HG02763 (cell line): ENCODE results near the gene RAB3C.
"Not testable (repeated sequence)": the region's sequence is repeated elsewhere in the genome, so short reads cannot be mapped to it uniquely, and the experiment has no call there.

Experiments
- ATAC-seq: cut with Tn5 transposase; IDR thresholded peaks from one replicate; pipeline ENCODE4 v1.9.1; 2021; ENCODE audit warnings: mild to moderate bottlenecking, moderate library complexity; ENCODE audit not compliant: unreplicated experiment

The RAB3C gene

DNA sequence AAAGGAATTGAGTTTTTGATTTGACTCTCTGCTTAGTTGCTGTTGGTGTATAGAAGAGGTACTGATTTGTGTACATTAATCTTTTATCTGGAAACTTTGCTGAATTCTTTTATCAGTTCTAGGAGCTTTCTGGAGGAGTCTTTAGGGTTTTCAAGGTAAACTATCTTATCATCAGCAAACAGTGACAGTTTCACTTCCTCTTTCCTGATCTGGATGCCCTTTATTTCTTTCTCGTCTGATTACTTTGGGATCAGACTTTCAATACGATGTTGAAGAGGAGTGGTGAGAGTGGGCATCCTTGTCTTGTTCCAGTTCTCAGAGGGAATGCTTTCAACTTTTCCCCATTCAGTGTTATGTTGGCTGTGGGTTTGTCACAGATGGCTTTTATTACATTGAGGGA lies 17.7 kb downstream of the RAB3C start:
- not testable (repeated sequence) for ATAC-seq

- ATAC-seq = not testable (repeated sequence)
Measured at GRCh38 chr5:58602889-58603288, 20.0 kb downstream of the RAB3C start.

DNA sequence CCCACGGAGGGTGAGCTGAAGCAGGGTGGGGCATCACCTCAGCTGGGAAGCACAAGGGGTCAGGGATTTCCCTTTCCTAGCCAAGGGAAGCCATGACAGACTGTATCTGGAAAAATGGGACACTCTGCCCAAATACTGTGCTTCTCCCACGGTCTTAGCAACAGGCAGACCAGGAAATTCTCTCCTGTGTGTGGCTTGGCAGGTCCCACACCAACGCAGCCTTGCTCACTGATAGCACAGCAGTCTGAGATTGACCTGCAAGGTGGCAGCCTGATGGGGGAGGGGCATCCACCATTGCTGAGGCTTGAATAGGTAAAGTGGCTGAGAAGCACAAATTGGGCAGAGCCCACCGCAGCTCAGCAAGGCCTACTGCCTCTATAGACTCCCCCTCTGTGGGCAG lies 23.2 kb downstream of the RAB3C start:
- no peak for ATAC-seq

DNA sequence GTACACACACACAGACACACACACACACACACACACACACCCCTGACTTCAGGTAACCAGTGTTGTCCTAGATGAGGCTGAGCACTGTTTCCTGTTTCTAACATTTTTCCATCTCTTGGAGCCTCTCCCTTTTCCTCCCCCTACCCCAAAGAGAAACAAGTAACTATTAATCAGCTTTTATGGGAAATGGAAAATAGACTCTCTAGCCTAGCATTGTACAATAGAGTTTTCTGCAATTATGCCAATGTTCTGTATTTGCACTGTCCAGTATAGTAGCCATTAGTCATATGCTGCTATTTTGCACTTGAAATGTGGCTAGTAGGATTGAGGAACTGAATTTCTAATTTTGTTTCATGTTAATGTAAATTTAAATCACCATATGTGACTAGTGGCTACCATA lies 33.1 kb downstream of the RAB3C start:
- no peak for ATAC-seq

DNA sequence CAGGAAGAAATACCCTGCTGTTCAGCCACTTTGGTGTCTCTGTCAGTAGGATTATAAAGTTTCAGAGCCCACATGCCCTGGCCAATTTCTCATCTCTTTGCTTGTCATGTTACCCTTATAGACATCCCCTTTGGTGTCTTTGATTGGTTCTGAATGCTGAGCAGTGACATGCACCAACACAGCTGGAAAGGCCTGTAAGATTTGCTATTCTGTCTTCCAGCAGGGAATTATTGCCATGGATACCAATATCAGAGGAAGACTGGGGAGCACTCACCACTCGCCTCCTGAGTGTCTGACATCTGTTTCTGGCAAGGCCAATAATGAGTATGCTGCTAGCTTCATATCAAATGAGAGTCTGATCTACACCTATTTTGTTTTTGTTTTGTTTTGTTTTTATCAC lies 34.4 kb downstream of the RAB3C start:
- ATAC-seq = no peak

DNA sequence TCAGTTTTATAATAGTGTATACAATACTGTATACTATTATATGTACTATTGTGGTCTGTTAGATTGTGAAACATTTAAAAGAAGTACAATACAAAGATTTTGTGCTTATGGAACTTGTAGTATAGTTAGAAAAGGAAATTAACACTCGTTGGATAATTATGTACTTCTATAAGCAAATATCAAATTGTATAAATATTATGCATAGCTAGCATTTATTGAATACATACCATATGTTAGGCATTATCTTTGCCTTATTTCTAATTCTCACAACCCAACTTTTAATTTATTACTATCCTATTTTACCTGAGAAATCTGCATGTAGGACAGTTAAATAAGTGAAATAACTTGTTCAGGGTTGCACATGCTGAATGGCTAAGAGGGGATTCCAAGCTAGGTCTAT lies 37.5 kb downstream of the RAB3C start:
- no peak for ATAC-seq

GRCh38 chr5:58622936-58623871 lies 40.3 kb downstream of the RAB3C start:
- no peak for ATAC-seq

GRCh38 chr5:58628626-58629025 lies 45.8 kb downstream of the RAB3C start:
- ATAC-seq = no peak

GRCh38 chr5:58629271-58630159 lies 46.6 kb downstream of the RAB3C start:
- ATAC-seq = no peak

- no peak for ATAC-seq
Measured at GRCh38 chr5:58631895-58632294, 49.0 kb downstream of the RAB3C start.

DNA sequence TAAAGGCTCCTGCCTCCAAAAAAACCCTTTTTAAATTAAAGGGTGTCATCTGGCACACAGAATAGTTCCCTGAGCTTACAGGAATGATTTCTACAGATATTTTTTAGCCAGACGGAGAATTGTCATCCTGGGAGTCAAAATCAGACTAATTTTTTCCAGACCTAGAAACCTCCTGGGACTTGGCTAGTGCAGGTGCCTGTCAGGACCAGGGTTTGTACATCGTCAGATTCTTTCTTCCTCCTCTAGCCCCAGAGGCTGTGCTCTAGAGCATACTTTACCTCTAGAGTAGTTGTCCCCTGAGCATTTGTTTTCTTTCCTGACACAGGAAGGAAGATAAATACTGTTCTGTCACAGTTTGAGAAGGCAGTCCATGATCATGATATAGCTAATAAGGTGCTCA lies 52.5 kb downstream of the RAB3C start:
- ATAC-seq = no peak

DNA sequence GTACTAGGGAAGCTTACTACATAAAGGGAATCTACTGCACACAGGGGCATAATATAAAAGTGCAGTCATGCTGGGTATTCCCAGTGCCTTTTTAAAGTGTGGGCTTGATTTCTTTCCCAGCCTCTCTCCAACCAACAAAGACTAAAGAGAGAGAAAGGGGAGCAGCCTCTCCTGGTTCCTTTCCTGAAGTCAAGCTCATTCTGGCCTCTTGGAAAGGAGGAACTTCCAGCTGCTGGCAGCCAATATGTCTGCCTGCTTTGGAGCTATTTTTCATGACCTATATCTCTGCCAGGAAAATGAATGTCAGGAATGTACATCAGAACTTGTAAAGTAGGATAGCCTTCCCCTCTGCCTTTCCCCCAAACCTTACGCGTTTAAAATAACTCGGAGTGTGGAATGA lies 57.1 kb downstream of the RAB3C start:
- ATAC-seq = no peak

DNA sequence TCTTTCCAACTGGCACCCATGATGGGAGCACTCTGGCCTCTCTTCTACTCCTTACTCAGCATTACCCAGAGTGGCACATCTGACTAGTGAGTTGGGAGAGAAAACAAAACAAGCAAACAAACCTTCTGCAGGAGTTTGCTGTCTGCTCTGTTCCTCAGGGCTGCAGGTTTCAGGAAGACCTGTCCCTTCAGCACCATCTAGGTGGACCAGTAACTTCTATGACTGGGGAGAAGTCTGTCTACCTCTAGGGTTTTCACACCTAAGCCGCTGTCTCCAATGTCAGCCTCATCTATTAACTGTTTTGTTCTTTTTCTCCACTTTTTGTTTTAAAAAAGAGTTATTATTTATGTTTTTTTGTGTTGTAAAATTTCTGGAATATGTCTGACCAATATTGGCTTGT lies 58.7 kb downstream of the RAB3C start:
- no peak for ATAC-seq

DNA sequence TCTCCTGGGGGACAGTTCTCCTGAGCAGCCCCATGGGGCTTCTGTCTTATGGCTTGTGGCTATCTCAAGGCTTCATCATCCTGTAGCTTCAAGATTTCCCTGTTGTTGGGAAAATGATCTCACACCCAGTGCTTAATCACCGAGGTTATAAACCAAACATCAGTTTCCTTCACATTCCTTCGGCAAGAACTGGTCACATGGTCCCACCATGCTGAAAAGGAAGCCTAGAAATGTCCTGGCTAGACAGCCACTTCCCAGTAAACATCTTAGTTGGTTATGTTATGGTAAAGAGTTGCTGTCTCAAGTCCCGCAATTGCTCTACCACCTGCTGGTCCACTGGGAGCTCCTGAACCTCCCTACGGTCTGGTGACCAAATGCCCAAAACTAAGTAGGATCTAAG lies 66.0 kb downstream of the RAB3C start:
- no peak for ATAC-seq

DNA sequence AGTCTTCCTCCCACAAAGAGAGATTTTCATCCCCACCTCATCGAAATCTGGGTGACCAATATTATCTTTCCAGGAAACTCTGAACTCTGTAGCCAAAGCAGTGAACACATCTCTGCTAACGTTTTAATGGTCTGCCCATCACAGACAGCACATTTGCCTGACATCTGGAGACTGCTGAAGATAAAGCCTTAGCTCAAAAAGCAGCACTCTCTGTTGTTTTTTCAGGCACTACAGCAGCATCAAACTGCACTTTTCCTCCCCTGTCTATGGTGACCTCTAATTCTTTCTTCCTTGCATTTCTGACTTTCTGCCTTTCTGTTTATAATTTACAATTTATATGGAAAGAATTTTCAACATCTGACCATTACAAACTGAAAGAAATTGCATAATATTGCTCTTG lies 66.8 kb downstream of the RAB3C start:
- no peak for ATAC-seq

DNA sequence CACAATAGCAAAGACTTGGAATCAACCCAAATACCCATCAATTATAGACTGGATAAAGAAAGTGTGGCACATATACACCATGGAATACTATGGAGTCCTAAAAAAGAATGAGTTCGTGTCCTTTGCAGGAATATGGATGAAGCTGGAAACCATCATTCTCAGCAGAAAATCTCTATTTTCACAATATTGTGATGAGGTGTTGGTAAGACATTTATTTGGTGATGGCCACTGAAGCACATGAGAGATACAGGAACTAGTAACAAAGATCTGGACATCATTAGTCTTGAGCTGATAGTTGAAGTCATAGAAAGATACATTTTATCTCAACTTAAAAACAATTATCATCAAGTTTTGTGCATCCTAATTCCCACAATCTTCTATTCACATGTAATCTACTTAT lies 70.6 kb downstream of the RAB3C start:
- ATAC-seq = no peak

GRCh38 chr5:58666141-58666540 lies 83.3 kb downstream of the RAB3C start:
- ATAC-seq = no peak

DNA sequence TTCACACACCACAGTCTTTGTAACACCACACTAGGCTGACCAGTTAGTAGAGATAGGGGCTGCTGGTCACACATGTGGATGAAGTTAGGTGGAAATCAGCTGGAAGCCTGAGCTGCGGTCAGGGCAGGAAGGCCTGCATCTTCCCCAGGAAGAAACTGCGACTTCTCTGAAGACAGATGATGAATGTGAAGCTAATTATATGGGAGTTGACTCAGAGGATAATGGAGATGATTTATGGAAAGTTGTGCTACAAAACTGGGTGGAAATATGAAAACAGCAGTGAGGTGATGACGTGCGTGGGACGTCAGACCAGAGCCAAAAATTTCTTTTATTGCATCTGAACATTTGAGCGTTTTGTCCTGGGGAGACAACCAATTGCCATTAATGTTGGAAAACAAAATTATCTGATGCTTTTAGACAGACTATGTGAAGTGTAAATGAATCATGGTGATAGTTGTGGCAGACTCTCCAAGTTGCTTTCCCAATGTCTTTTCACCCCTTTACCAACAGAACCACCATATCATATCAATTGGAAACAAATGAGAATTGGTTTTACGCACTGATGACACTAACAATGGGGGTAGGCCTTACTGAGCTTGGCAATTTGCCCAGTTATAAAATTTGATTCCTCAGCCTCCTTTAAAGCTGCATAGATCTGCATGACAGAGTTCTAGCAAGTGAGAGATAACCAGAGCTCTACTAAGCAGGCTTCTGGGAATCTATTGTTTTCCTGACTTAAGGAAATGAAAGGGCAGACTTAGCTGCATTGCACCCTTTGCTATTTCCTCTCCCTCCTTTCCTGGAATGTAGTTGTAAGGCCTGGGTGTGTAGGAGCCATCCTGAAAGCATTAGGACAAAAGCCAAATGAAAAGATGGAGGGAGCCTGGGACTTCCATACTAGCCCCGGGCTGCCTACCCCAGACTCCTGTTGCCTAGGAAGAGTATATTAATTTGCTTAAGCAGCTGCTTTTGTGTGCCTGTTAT lies 84.0 kb downstream of the RAB3C start:
- no peak for ATAC-seq

DNA sequence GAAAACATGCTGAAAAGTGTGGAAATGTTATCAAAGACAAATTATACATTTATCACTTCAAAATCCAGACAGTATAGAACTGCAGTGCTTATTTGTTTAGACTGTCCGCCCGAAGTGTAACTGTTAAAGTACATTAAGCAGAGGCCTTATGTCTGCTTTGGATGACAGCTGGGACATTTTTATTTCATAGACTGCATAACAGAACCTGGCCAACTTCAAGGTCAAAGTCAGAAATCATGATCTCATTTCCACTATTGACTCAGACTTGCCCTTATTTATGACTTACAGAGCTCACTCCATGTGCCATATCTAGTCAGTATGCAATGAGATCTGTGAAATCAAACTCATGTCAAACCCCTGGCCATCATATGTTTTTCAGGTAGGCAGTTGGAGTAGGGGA lies 87.7 kb downstream of the RAB3C start:
- no peak for ATAC-seq

- no peak for ATAC-seq
Measured at GRCh38 chr5:58671155-58671554, 88.3 kb downstream of the RAB3C start.

DNA sequence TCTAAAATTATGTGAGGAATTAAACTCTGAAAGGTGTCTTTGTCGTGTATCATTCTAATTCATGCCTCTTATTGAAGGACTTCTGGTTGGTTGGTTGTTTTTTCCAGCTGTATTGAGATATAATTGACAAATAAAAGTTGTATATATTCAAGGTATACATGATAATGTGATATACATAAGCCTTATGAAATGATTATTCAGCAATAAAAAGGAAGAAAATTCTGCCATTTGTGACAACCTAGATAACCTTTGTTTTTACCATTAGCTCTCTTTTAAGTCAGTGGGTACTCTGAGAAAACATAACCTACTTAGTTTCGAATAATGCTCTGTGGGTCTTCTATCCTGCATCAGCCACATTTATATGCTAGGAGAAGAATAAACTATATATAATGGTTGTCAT lies 89.6 kb downstream of the RAB3C start:
- ATAC-seq = no peak
